IPS-18c (cell line): ENCODE data around the gene ARAP2.

Source experiments
- H3K4me3 ChIP-seq: 2 replicates; pipeline ENCODE4 v1.7.0; 2013; ENCODE audit warnings: low read depth, mild to moderate bottlenecking, low read length, moderate library complexity; ENCODE audit not compliant: insufficient read depth
- H3K9me3 ChIP-seq: one replicate; pipeline ENCODE4 v1.6.1; 2013; ENCODE audit warnings: mild to moderate bottlenecking, low read length, moderate library complexity; ENCODE audit not compliant: control insufficient read depth, insufficient read depth

Gene ARAP2

DNA sequence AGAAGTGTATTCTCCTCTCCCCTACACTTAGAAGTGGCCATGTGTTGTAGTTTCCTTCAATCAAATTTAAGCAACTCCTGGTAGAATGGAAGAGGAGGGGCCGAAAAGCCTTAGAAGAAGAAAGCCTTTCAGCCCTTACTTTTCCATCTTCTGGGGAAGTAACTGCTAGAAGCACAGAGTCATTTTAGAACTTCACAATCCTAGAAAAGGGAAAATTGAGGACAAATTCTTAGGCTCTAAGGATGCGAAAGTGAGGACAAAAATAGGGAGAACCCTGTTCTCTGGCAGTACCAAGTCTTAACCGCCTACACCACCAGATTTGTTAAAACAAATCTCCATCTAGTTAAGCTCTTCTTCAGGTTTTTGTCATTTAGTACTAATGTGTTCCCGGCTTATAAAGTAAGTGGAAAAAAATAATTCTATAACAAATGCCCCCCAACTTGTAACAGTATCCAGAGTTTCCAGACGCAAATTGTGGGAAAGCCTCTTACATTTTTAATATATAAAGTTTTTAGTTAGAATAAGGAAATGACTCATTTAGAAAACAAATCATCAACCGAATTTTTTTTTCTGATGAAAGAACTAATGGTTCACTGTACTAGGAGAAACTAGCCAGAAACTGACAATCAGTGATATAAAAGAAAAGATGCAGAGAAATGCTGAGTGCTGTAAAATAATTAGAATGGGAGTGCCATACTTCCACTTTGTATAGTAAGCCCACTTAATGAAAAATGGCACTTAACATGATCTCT, 76.0 kb downstream of the ARAP2 start:
- no peaks in the 10 kb centered on the region for H3K9me3 ChIP-seq
- H3K4me3 ChIP-seq: no peak overlapping the region

DNA sequence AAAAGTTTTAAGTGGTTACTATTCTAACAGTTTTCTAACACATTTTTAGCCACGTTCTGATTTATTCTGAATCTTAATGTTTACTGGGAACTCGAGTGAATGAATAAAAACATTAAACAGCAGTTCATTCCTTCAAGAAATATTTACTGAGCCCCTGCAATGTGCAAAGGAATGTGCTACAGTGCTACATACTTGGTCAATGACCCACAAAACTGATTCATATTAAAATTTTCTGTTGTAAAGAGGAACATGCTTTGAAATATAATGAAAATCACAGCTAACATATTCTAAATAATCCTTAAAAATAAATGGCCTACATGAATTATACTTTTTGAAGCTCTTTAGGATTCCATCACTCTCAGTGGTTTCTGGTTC, 78.7 kb downstream of the ARAP2 start:
- H3K9me3 ChIP-seq: no peaks in the 10 kb centered on the region
- no peak overlapping the region for H3K4me3 ChIP-seq

DNA sequence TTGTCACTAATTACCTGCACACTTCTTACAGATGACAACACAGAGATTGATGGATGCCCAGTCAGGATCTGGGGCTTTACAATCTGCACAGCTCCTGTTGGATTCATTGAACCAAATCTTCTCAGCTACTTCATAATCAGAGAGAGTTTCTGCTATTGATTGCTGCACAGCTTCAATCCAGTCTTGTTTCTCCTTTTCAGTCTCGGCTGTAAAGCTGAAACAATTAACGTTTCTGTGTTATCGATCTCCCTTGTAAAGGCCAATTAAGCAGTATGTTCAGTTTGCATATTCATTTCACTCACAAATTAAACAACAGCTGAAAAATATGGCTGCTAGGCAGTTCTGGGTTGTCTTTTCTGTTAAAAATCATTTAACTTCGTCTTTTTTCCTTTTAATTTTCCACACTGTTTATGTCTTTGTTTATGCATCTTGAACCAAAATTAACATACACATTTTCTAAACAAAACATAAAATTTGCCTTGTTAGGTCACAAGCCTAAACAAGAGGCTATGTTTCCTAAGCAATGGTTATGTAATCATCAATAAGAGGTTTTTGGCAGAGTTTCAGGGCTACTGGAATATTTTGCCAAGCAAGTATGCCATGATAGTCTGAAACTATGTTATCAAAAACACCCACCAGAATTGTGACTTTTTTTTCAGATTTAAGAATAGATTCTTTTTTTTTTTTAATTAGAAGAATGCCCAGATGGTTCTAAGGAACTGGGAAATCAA, 79.2 kb downstream of the ARAP2 start:
- H3K9me3 ChIP-seq: no peaks in the 10 kb centered on the region
- H3K4me3 ChIP-seq: no peak overlapping the region

DNA sequence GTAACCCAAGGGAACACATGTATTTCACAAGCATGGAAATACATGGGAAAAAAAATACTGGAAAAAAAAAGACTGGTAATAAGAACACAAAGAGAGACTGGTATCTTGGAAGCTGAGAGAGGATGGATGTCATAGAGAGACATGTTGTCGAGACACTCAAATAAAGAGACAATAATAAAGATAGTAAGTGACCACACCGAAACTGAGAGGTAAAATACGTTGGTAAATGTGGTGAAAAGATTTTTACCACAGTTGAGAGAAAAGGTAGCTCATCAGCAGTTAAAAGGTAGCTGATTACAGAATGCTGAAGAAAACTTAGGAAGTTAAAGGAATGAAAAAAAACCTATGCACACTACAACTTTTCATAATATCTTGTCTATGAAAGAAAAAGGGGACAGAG, 81.1 kb downstream of the ARAP2 start:
- H3K4me3 ChIP-seq: no peak overlapping the region
- no peaks in the 10 kb centered on the region for H3K9me3 ChIP-seq

DNA sequence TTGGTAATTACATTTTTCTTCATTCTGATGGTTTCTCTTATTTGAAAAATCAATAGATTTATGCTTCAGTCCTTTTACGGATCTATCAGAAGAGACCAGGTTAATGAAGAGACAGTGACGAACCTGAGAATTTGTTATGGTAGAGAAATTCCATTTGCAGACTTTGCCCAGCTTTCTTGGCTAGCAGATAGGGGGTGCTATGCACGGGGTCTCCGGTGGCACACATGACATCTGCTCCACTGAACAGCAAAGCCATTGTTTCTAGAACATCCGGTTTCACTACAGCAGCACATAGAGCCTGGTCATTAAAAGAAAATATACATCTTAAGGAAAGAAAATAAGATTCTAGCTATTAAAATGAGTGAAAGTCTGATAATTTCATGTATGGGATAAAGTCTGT, 85.1 kb downstream of the ARAP2 start:
- no peaks in the 10 kb centered on the region for H3K9me3 ChIP-seq

DNA sequence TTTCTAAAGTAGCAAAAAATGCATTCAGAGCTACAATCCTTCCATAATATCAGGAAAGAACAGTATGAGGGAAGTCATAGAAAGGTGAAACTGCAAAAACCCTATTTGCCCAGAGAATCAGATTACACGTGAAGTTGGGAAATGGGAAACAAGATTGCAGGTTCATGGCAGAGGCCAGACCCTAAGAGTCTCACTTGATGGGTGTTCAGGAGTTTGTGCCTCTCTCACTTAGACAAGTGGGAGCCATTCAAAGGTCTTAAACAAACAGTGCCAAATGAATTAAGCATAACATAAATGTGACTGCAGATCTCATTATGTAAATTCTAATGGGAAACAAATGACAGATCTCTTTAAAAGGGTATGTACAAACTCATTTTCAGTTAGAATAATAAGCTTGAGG, 91.6 kb downstream of the ARAP2 start:
- H3K4me3 ChIP-seq: no peak overlapping the region
- H3K9me3 ChIP-seq: no peaks in the 10 kb centered on the region

More for the DNA sequence above, 85.1 kb downstream of the ARAP2 start:
- H3K4me3 ChIP-seq: no peak overlapping the region

DNA sequence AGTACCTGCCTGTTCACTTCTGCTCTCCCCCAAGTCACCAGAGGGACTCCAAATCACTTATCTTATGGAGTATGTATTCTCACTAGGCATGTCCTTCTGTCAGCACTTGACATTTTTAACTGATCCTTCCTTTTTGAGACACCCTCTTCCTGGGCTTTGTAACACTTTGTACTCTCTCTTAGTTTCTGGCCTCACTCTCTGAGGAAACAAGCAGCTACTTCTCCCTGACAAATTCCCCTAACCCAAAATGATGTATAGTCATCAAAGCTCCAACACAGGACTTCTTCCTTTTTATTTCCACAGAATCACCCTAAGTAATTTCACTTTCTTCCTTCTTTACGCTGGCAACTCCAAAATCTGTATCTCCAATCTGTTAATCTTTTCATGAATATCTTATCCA, 101.8 kb downstream of the ARAP2 start:
- Histone ChIP-seq H3K9me3 (no peaks in the 10 kb centered on the region), H3K4me3 (no peak overlapping the region)

DNA sequence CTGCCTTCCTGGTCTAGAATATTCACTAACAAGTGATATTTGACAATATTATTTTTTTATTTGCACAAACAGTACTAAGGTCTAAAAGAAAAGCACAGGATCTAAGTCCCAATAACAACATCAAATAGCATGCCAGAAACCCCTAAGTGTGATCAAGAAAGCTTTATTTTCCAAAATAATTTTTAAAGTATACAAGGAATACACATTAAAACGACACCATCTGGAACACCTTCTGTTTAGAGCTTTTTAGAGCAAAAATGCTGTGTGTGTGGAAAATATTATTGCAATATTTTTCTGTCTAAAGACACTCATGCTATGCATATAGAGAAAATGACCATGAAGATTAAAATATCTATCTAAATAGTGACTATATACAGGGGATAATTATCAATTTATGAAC, 103.1 kb downstream of the ARAP2 start:
- H3K4me3 ChIP-seq: no peak overlapping the region
- H3K9me3 ChIP-seq: no peaks in the 10 kb centered on the region

DNA sequence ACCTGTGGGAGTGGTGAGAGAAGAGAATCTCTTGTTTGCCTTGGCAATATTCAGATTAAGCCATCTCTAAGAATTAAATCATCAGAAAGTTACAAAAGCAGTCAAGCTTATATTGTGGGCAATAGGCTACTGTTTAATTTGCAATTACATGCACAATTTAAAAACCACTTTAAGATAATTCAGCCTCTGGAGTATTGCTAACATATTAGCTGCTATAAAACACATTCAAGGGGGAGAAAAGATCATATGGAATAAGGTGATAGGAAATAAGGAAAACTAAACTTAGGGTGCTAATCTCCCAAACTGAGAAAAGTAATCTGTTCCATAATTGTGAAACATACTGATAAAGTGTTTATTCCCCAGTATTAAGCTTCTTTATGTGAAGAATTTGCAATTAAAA, 103.9 kb downstream of the ARAP2 start:
- H3K9me3 ChIP-seq: no peaks in the 10 kb centered on the region
- no peak overlapping the region for H3K4me3 ChIP-seq

DNA sequence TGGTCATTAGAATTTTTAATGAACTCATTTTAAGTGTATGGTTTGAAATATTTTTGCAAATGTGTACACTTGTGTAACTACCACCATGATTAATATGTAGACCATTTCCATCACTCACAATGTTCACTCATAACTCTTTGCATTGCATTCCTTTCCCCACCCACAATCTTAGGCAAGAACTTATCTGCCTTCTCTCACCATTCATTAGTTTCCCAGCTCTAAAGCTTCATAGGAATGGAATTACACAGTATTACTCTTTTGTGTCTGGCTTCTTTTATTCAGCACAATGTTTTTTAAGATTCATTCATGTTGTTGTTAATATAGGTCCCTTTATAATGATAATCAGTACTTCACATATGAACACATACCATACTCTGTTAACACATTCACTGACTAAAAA, 106.1 kb downstream of the ARAP2 start:
- Histone ChIP-seq H3K4me3 (no peak overlapping the region), H3K9me3 (no peaks in the 10 kb centered on the region)

DNA sequence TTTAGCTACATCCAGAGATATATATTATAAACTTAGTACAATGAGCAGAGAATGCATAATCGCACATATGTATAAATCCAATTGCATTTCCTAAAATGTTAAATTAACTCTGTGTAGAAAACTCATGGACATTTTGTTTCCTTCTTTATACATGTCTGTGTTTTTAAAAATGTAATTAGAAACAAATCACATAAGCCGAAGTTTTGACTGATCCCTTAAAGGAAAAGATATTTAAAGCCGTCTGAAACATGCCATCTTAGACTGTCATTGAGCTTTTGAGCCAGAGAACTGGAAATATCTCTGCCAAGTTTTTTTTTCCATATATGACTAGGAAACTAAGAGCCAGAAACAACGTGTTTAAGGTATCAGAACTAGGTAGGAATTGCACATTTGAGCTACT, 107.0 kb downstream of the ARAP2 start:
- Histone ChIP-seq H3K4me3 (no peak overlapping the region), H3K9me3 (no peaks in the 10 kb centered on the region)

DNA sequence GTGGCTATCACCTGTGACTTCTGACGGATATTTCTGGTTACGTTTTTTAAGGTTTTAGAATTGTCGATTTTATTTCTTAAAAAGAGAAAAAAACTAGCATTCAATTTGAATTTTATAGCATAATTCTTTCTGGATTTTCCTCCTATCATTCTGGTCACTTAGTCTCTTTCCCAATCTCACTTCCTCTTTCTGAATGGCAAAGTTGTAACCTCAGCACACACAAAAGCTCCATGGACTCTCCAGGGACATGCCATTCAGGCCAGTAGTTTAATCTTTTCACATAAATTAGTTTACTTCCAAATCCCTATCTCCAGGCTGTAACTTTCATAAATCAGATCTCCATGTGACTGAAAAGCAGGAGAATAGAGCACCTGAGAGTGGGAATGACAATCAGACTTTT, 110.7 kb downstream of the ARAP2 start:
- Histone ChIP-seq H3K9me3 (peaks cover 2% of the 10 kb centered on the region), H3K4me3 (no peak overlapping the region)

DNA sequence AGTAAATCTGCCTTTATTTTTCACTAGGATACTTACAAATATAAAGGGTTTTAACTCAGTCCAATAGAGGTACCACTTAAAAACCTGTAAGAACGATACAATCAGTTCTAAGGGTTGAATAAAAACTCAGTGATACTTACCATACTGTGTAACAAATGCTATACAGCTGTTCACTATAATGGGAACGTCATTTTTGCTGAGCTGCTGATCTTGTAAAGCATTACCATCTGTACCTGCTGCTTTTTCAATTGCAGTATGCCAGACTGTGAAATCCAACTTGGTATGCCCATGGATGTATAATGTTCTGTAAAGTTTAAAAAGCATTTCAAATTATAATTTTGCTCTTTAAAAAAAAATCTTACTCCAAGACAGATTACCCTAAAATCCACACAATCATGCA, 111.2 kb downstream of the ARAP2 start:
- Histone ChIP-seq H3K9me3 (peaks cover 2% of the 10 kb centered on the region), H3K4me3 (no peak overlapping the region)

DNA sequence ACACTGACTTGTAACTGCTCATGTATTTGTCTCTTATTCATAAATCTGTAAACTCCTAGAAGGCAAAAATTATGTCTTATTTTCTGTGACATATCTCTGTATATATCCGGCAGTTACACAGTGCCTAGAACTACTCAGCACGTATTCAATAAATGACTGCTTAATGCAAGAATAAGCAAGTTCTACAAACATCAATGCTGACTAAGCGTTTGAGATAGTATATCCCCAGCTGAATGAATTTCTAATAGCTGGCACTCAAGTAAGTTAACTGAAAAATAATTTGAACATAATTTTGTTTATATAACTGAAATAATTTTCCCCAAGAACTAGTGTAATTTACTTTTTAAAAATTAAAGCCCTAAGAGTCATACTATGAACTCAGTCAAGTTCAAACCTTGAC, 113.7 kb downstream of the ARAP2 start:
- Histone ChIP-seq H3K9me3 (peaks cover 2% of the 10 kb centered on the region), H3K4me3 (no peak overlapping the region)

DNA sequence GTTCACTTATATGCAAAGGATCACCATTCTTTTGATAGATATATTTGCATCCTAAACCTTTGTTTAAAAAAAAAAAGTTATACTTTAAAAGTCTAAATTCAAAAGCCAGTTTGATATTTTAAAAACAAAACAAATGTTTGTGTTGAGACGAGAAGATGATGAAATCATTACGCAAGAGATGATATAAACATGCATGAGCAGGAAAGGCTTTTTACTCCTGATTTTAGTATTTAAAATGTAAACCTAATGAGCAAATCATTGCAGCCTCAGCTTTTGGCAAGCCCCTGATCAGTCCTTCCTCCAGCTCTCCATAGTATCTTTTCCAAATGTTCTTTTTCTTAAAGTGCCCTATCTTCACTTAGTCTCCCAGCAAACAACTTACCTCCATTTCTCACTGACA, 115.6 kb downstream of the ARAP2 start:
- Histone ChIP-seq H3K4me3 (no peak overlapping the region), H3K9me3 (peaks cover 2% of the 10 kb centered on the region)

DNA sequence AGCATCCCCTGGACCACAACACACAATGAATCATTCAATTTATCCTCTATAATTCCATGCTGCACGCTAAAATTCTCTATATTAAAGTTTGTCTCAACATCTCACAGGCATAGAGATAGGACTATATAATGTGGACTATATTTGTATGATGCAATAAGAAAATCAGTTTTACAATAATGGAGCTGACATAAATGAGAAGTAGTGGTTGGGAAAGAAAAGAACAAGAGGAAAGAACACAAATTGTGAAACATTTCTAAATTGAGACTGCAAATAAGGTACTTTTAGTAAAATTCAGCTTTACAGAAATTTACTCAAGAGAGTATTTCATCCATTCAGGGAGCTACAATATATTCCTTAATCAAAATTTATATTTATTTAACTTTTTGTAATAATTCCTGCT, 120.4 kb downstream of the ARAP2 start:
- Histone ChIP-seq H3K9me3 (peaks cover 2% of the 10 kb centered on the region), H3K4me3 (no peak overlapping the region)

DNA sequence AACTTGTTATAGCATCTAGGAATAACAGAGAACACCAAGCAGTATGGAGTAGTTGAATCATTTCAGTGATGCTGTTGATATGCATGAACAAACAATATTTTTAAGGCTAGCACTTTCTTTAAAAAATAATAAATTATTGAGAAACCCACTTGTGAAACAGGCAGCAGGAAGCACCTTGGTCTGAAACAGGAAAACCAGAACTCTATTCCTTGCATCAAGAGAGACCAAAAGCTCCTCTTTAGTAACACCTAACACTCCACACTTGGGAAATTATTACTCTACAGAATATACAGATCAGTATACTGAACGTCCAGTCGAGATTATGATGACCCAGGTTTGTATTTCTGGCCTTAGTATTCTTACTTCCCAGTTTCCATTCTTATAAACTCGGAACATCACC, 129.0 kb downstream of the ARAP2 start:
- Histone ChIP-seq H3K4me3 (no peak overlapping the region), H3K9me3 (no peaks in the 10 kb centered on the region)

DNA sequence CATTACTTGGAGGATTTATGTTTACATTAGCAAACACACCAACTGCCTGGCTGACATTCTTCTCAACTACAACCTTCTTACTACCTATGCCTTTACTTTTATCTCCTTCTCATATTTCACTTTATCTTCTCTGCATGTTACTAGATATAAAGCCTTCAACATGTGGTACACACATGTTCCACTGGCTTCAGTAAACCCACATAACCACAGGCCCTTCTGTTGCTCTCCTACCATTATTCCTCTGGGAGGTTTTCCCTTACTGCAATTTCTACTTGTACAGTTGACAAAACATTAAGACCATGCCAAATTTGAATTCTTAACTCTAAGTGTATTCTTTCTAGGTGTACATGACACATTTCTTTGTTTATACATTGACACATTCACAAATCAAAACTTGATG, 133.1 kb downstream of the ARAP2 start:
- Histone ChIP-seq H3K4me3 (no peak overlapping the region), H3K9me3 (no peaks in the 10 kb centered on the region)

DNA sequence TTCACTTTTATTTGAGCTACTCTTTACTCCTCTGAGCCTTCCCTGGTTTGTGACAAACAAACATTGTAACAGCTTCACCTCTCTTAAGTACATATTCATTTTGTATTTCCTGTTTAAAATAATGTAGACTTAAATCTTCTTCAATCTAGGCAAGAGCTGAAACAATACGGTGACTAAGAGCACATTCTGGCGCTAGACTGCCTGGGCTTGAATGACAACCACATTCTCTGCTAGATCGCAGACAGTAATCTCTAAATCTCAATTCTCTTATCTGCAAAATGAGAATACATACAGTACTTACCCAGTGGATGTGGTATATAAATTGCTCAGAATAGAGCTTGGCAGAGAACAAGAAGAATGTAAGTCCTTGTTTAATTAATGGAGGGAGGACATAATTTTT, 144.8 kb downstream of the ARAP2 start:
- no peak overlapping the region for H3K4me3 ChIP-seq
- no peaks in the 10 kb centered on the region for H3K9me3 ChIP-seq
